Dermis microvascular lymphatic vessel endothelial cell (primary cell): Measurements from ENCODE around the gene FCER1A. TPM values are rescaled to one million over a fixed set of nuclear protein-coding genes. Genes with fewer than 3 reads are reported as not detected.

Experiments used
- DNase-seq, 2 donors: peaks; one replicate each; pipeline versions ENCODE4 v3.0.0 to v3.0.0-alpha.2; 2010; ENCODE audit warnings: low read depth in 2 of 2
- total RNA-seq: library from RNA; depleted of rRNA; stranded (reverse); fragments of >200 nt; gene quantifications from 2 replicates; pipeline ENCODE4 v1.2.1, GENCODE V29; 2014

The FCER1A gene
- not detected in 2 replicates for total RNA-seq

DNA sequence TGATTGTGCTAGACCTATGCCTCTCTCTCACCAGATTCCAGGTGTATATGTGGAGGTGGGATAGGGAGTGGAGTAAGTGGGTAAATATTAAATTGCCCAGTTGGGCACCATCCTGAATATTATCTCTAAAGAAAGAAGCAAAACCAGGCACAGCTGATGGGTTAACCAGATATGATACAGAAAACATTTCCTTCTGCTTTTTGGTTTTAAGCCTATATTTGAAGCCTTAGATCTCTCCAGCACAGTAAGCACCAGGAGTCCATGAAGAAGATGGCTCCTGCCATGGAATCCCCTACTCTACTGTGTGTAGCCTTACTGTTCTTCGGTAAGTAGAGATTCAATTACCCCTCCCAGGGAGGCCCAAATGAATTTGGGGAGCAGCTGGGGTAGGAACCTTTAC is at the start of gene FCER1A:
FCER1A (plus strand) TSS at position 242 of the 400 bp plus-strand sequence; CDS start at position 271, 29 bp downstream.
- DNase-seq = no peak

DNA sequence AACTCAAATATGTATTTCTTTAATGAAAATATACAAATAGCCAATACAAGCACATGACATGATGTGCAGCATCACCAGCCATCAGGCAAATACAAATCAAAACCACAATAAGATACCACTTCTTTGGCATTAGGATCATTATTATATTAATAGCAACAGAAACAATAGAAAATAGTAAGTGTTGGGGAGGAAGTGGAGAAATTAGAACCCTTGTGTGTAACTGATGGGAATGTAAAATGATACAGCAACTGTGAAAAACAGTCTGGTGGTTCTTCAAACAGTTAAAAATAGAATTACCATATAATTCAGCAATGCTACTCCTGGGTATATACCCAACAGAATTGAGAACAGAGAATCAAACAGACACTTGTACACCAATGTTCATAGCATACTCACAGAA is 40.8 kb upstream of the FCER1A start:
- DNase-seq = no peak

DNA sequence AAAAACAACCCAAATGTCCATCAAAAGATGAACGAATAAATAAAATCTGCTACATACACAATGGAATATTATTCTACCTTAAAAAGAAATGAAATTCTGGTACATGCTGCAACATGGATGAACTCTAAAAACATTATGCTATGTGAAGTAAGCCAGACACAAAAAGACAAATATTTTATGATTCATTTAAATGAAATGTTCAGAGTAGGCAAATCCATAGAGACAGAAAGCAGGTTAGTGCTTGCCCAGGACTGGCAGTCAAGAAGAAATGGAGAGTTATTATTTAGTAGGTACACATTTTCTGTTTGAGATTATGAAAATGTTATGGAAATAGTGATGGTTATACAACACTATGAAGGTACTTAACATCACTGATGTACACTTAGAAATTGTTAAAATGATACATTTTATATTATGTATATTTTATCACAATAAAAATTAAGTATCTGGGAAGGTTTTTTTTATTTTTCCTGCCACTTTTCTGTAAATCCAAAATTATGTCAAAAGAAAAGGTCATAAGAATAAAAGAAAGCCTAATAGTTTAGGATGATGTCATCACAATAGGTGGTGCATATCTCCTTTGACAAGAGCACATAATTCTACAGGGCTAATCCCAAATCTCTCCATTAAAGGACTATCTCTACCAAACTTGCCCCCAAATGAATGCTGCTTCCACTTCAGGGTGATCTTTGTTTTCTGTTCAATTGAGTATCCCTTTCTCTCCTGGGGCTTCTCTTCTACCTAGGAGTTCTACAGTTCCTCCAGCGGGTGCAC is 40.2 kb upstream of the FCER1A start:
- no peak for DNase-seq

DNA sequence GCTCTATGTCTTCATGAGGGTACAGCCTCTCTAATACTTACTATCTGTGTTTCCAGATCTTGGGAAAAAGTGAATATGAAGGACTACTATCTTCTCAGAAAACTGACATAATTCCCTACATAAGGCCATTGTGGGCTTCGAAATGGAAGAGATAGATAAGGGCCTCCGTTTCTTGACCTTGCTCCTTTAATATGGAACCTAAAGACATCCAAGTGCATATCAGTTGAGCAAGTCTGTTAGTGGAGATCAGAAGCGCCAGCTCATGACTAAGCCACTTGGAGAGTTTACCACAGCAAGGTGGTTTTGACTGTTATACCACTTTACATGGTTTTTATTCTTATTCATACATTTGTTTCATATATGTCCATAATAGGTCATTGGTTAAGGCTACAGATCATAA is 35.3 kb upstream of the FCER1A start:
- DNase-seq = no peak

DNA sequence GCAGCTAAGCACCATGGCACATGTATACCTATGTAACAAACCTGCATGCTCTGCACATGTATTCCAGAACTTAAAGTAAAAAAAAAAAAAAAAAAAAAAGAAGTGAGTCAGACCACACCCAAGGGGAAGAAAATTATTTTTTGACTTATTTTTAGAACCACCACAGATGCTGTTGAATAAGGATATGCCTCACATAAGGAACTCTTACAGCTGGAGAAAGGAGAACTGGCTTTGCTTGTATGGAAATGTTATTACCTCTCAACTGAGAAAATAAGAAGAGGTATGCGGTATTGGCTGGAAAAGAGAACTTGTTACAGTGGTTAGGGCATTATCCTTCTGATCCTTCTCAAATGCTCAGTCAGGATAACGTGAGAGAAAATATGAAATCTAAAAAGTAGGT is 27.5 kb upstream of the FCER1A start:
- DNase-seq = no peak

DNA sequence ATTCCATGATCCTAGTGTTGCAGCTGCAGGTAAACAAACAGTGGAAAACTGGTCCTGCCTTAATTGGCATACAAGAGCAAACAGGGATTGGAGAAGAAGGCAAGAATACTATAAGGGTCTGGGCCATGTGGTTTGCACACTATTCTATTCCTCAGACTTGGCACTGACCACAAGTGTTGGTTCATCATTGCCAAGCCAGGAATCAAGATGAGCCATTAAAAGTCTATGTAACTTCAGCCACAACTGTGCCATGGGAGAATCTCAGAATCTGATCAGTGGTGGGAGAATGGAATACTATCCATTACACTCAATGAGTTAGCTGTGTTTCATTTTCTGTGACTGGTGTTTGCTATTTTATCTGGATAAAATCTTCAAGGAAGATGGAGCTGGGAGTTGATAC is 26.2 kb upstream of the FCER1A start:
- DNase-seq = no peak

DNA sequence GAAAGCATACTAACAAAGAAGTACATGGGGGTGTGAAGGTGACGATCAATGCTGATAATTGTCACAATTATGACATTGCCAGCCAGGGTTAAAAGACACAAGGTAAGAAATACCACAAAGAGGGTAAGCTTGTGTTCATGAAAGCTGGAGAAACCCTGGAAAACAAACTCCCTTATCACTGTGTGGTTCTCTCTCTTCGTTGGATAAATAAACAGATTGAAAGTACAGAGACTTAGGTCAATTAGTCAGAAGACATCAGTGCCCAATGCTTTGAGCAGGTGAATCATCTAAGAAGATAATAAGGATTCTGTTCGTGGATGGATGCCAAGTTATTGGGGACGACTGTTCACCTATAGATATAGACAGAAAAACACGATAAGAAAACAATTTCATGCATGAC is 22.4 kb upstream of the FCER1A start:
- DNase-seq = no peak

DNA sequence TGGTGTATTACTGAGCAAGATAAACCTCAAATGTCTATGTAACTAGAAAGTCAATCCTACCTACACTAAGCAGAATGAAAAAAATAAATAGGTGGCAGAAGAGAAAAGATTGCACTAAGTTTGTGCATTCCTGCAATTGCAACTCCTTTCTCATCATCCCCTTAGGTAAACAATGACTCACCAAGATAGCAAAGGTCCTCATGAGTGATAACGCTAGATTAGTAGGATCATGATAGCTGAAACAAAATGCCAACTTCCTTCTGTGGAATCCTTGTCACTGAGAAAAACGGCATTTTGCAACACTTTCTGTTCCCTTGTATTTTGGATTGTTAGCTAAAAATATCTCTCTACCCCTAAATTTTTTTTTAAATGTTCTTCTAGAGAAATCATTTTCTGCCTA is 20.0 kb upstream of the FCER1A start:
- peak in 1 of 2 donors; percentile 21 for DNase-seq

DNA sequence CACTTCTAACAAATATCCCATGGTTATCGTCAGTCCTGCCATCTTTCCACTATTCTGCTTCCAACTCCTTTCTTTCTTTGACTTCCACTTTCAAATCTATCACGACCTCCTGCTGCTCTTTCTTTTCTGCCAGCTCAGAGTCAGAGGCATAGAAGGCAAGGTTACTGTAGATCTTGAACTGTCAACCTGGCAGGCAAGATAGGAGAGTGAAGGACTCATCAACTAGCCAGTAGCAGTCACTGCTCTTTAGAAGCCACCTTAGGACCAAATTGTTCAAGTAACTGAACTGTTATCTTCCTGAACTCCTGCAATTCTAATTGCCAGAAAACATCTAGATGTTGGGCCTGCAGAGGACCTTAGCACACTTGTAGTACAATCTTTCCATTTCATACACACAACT is 13.1 kb upstream of the FCER1A start:
- no peak for DNase-seq

DNA sequence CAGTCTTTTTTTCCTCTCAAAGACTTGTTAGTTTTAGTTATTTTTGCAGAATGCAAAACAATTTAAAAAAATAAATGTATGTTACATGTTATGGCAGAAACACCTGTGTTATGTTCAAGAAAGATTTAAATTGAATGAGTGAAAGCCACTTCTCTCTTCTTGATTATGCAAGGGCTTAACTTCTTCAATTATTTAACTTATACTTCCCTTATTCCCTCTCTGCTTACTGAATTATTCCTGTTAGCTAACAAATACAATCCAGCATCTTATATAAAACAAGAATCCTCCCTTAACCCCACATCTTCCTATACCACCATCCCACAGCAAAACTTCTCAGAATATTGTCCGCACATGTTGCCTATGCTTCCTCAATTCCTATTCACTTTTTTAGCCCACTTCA is 10.7 kb upstream of the FCER1A start:
- no peak for DNase-seq

DNA sequence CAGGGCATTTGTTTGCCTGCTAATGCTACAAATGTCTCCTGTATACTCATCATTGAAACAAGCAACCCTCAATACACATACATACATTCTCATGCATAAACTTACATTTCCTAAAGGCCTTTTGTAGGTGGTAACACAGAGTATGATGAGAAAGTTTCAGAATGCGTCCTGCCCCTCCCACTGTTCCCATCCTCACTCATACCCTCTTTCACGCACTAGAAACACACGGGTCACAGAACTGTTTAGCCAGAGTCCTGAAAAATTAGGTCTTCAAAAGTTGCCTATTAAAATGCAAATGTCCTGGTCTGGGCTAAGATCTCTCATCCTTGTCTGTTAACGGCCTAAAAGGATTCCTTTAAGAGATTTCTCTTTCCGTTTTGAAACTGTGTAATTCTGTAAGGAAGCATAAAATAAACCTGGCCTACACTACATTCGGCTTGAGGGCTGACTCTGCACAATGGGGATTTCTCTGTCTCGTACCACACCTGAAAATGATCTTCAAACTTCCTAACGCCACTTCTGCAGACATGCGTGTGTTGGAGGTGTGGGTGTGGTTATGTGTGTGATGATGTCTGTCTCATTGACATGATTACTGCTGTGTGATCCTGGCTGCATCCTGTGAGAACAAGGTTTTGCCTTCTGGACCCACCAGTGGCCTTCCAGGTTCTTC is 5.3 kb upstream of the FCER1A start:
- no peak for DNase-seq

DNA sequence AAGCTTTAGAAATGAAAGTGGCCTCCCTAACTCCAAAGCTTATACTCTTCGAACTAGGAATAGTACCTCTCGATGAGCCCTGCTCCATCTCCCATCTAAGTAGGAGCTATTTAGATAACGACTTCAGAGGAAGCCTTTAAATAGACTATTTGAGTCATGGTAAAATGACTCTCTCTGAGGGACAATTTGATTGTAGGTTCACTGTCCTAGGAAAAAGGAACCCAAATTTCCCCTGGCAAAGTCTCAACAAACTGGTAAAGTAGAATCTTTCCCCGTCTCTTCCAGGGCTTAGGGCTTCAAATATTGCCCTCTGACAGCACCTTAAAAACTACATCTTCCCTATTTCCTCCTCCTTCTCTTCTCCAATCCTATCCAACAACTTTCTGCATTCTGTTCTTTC is 2.0 kb upstream of the FCER1A start:
- DNase-seq = no peak

DNA sequence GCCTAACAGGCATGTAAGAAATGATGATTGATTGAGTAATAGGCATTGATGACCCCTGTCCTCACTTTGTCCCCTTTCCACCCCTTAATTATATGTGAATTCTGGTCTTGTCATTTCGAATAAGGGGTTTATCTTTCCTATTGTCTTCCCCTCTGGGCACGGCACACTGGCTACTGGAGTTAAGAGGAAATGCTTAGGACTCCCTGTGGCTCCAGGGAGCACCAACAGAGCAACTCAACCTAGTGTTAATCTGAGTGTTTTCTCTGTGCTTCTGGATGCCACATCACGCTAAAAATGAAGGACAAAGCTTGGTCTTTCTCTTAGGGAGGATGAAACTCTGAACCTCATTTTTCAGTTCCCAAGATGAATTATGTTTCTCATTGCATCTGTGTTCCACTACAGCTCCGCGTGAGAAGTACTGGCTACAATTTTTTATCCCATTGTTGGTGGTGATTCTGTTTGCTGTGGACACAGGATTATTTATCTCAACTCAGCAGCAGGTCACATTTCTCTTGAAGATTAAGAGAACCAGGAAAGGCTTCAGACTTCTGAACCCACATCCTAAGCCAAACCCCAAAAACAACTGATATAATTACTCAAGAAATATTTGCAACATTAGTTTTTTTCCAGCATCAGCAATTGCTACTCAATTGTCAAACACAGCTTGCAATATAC is 5.3 kb downstream of the FCER1A start:
- no peak for DNase-seq

DNA sequence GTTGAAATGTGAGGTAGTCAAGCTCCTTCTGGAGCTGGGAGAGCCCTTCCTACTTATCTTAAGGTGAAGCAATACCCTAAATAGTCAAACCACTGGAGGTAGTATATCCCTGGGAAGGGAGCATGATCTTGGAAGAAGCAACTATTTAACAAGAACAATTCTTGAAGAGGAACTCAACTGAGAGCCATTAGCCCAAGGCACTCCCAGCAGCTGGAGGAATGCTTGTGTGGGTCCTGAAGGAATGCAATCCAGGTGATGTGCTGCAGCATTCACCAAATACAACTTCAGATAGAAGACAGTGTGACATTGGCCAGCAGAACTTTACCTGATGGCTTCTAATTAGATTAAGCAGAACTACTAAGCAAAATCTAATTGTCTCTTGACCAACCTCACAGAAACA is 9.5 kb downstream of the FCER1A start:
- DNase-seq = no peak

DNA sequence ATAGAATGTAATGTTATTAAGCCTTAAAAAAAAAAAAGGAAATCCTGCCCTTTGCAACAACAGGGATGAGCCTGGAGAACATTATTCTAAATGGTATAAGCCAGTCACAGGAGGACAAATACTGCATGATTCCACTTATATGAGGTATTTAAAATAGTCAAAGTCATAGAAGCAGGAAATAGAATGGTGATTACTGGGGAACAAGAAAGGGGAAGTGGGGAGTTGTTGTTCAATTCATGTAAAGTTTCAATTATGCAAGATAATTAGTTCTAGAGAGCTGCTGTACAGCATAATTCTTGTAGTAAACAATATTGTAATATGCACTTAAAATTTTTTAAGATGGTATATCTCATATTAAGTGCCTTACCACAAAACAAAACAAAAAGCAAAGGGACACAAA is 13.2 kb downstream of the FCER1A start:
- no peak for DNase-seq

DNA sequence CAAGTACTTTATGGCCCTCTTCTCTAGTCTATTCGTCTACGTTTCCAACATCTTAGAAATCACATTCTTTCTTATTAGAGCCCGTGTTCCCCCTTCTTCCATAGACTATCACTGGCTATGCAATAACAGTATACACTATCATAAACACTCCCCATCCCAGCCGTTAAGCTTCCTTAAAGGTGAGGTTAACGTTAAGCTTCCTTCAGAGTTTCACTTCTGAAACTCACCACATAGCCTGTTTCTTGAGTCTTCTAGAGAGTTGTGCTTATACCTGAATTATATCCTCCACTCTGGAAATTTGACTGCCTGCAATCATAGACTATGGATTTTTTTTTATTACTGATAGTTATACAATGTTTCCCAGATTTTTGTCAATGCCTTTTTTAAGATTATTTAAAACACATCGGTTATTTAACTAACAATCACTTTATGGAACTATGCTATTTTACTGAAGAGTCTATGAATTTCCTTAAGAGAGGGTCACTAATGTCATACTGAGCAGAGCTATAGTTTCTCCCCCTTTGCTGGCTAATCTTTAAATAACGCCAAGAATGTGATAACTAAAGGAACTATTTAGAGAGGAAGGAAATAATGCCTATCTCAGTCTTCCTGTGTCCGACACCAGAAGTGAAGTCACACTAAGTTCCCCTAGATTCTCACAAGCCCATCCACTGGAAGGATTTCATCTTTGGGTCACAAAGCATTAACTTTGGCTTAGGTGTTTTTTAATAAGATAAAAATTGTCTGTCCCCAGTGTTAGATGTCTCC is 16.8 kb downstream of the FCER1A start:
- no peak for DNase-seq

DNA sequence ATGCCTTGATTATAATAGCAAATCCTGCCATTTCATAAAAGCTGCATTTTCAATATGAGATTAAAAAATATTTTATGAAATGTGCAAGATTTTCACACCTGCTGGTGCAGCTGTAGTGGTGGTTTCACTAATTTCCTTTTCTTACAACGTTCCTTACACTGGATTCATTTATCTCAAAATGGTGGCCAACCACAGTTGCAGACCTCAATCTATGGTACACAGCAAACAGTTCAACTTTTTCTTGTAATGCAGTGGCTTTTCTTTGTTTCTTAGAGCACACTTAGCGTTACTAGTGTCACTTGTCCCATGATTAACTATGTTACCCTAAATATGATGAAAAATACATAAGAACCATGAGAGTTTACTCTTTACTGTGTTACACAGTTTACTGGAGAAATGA is 32.7 kb downstream of the FCER1A start:
- no peak for DNase-seq

DNA sequence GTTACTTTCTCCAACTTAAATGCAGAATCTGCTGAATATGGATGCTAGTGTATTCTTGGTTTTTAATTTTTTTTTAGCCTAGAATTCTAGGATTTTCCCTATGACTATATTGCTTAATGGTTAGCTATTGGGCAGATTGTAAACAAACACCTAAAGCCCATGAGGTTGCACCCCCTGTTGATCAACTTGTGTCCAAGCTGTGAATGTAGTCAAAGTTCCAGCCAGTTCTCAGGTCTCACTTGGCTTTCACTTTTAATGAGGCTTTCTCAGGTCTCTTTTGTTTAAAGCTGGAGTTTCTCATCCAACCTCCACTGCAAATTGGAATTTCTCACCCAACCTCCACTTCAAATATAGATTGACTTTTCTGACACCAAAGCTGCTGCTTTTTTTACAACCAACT is 35.9 kb downstream of the FCER1A start:
- DNase-seq = no peak

DNA sequence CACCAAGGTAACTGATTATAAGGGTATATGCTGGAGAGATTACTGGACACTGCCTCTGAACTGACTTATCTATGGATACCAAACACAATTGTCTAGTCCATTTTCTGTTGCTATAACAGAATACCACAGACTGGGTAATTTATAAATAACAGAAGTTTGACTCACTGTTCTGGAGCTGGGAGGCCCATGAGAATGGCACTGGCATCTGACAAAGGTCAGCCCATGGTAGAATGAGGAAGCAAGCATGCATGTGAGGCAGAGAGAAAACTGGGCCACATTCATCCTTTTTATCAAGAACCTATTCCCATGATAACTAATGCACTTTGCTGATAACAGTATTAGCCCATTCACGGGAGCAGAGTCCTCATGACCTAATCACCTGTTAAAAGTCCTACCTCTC is 37.4 kb downstream of the FCER1A start:
- no peak for DNase-seq

DNA sequence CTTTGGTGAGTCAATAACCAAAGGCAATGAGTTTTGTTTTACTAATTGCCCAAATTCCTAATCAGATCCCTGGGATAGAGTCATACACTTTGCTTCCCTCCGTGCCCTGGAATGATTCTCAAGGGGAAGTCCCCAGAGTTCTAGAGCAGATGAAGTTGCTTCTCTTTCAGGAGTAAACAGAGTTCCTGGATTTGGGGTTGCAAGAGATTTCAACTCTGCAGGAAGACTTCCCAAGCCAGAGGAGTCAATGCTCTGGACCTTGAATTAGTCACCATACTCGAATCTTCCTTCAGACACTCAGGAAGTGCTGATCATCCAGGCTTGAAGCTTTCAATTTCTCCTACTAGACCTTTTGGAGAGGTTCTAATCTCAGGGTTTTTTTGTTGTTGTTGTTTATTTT is 39.6 kb downstream of the FCER1A start:
- DNase-seq = no peak

DNA sequence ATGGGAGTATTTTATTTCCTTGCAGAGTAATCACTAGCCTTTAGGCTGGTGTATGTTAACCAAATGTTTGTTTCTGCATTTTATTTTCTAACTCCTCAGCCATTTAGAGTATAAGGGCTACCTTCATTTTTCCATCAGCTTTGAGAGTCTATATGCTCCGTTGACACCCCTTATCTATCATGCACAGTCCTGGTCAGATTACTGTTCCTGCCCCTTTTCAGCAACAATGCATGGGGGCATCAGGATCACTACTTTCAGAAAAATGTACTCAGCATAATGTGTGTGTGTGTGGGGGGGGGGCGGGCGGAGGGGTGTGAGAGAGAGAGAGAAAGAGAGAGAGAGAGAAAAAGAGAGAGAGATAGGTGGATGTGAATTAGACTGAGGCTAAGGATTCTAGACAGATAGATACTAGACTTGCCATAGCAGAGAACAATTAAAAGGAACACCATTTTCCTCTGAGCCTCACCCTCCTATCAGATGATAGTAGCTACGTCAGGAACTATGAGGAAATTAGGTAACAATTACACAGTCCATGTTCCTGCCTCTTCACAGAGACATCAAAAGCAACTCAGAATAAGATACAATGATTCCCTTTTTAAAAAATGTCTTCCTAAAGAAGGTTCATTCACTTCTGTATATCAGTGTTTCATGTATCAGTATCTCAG is 40.8 kb downstream of the FCER1A start:
- no peak for DNase-seq
